Measurements from ENCODE around the gene KIF12.

The KIF12 gene

GRCh38 chr9:114140850-114141249 lies 41.8 kb upstream of the KIF12 start:
- no peaks in the 10 kb centered on the region for H3K79me2 ChIP-seq (ENCODE audit: control insufficient read depth, insufficient read depth, low read length, poor library complexity)
- no peak overlapping the region for H3K9ac ChIP-seq (ENCODE audit: low read length)
- peaks cover 3% of the 10 kb centered on the region for H3K27me3 ChIP-seq (ENCODE audit: insufficient read depth, low read length)
- no peak overlapping the region for H3K4me3 ChIP-seq (ENCODE audit: low read depth, low read length)
- no peak overlapping the region for H2BK120ac ChIP-seq (ENCODE audit: insufficient read depth, low read length, poor library complexity)
- no CpG with 5 or more reads among the region's 4 CpGs for WGBS (ENCODE audit: extremely low coverage, insufficient coverage, insufficient read length)
- H3K23ac ChIP-seq (ENCODE audit: low read length): no peak overlapping the region
- no peak overlapping the region for H3K4ac ChIP-seq (ENCODE audit: low read depth, low read length)
- H3K79me1 ChIP-seq (ENCODE audit: low read length): no peaks in the 10 kb centered on the region
- H3K14ac ChIP-seq (ENCODE audit: low read length): no peak overlapping the region
- no peak overlapping the region for H3K4me2 ChIP-seq (ENCODE audit: low read length)
- peaks cover 6% of the 10 kb centered on the region for H3K9me3 ChIP-seq (ENCODE audit: insufficient read depth, low read depth, low read length)
- H3K36me3 ChIP-seq (ENCODE audit: control insufficient read depth in 1 of 2, insufficient read depth in 2 of 2, low read length in 2 of 2): no peaks in the 10 kb centered on the region
- no peak overlapping the region for H2AFZ ChIP-seq (ENCODE audit: insufficient read depth, low read length, poor library complexity)
- H4K91ac ChIP-seq (ENCODE audit: low read depth, low read length): no peak overlapping the region
- H4K12ac ChIP-seq (ENCODE audit: low read depth, low read length): no peak overlapping the region
- no peak for DNase-seq
- H3K27ac ChIP-seq (ENCODE audit: low read depth, low read length): no peak overlapping the region
- H2AK5ac ChIP-seq (ENCODE audit: low read length): no peak overlapping the region
- H2BK12ac ChIP-seq (ENCODE audit: low read length): no peak overlapping the region
- no peak overlapping the region for H2BK5ac ChIP-seq (ENCODE audit: low read depth, low read length, poor library complexity)
- peaks cover under 1 to 2% of the 10 kb centered on the region in 2 experiments for H3K4me1 ChIP-seq (ENCODE audit: control insufficient read depth in 1 of 2, insufficient read depth in 2 of 2, low read length in 2 of 2)
- no peak overlapping the region for H4K8ac ChIP-seq (ENCODE audit: low read depth, low read length)
- H3K18ac ChIP-seq (ENCODE audit: low read length): no peak overlapping the region

GRCh38 chr9:114140401-114140800 lies 41.3 kb upstream of the KIF12 start:
- H3K9me3 ChIP-seq (ENCODE audit: insufficient read depth, low read depth, low read length): peaks cover 6% of the 10 kb centered on the region
- no peak overlapping the region for H3K27ac ChIP-seq (ENCODE audit: low read depth, low read length)
- H3K14ac ChIP-seq (ENCODE audit: low read length): no peak overlapping the region
- no CpG with 5 or more reads among the region's 2 CpGs for WGBS (ENCODE audit: extremely low coverage, insufficient coverage, insufficient read length)
- no peaks in the 10 kb centered on the region for H3K4me1 ChIP-seq (ENCODE audit: control insufficient read depth in 1 of 2, insufficient read depth in 2 of 2, low read length in 2 of 2)
- H3K27me3 ChIP-seq (ENCODE audit: insufficient read depth, low read length): peaks cover 3% of the 10 kb centered on the region
- H3K23ac ChIP-seq (ENCODE audit: low read length): no peak overlapping the region
- no peak overlapping the region for H2BK5ac ChIP-seq (ENCODE audit: low read depth, low read length, poor library complexity)
- DNase-seq: no peak
- H2AFZ ChIP-seq (ENCODE audit: insufficient read depth, low read length, poor library complexity): no peak overlapping the region
- no peak overlapping the region for H3K18ac ChIP-seq (ENCODE audit: low read length)
- no peak overlapping the region for H4K8ac ChIP-seq (ENCODE audit: low read depth, low read length)
- no peak overlapping the region for H3K4ac ChIP-seq (ENCODE audit: low read depth, low read length)
- H4K91ac ChIP-seq (ENCODE audit: low read depth, low read length): no peak overlapping the region
- H2BK120ac ChIP-seq (ENCODE audit: insufficient read depth, low read length, poor library complexity): no peak overlapping the region
- H4K12ac ChIP-seq (ENCODE audit: low read depth, low read length): no peak overlapping the region
- H3K4me2 ChIP-seq (ENCODE audit: low read length): no peak overlapping the region
- no peaks in the 10 kb centered on the region for H3K79me2 ChIP-seq (ENCODE audit: control insufficient read depth, insufficient read depth, low read length, poor library complexity)
- H3K4me3 ChIP-seq (ENCODE audit: low read depth, low read length): no peak overlapping the region
- no peaks in the 10 kb centered on the region for H3K36me3 ChIP-seq (ENCODE audit: control insufficient read depth in 1 of 2, insufficient read depth in 2 of 2, low read length in 2 of 2)
- no peaks in the 10 kb centered on the region for H3K79me1 ChIP-seq (ENCODE audit: low read length)
- H2AK5ac ChIP-seq (ENCODE audit: low read length): no peak overlapping the region
- H2BK12ac ChIP-seq (ENCODE audit: low read length): no peak overlapping the region
- H3K9ac ChIP-seq (ENCODE audit: low read length): no peak overlapping the region

DNA sequence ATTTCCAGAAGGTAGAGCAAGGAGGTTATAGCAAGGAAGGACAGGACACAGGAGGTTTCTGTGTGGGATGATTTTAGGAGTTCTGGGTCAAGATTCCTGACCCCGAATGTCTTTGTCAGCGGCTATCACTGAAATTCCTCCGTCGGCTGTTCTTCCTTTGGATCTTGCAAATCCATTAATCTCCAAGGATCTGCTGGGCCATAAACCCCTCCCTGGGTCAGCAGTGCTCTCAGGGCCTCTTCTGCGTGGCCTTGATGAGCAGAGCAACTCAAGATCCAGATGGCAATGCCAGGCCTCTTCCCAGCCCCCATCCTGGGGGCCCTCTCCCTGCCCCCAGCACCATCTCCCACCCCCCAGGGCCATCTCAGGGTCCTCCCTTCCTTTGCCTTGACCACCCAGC lies 40.0 kb upstream of the KIF12 start:
- no peak overlapping the region for H3K4me3 ChIP-seq (ENCODE audit: low read depth, low read length)
- no peak overlapping the region for H3K18ac ChIP-seq (ENCODE audit: low read length)
- no peak overlapping the region for H3K14ac ChIP-seq (ENCODE audit: low read length)
- H2BK120ac ChIP-seq (ENCODE audit: insufficient read depth, low read length, poor library complexity): no peak overlapping the region
- no CpG with 5 or more reads among the region's 5 CpGs for WGBS (ENCODE audit: extremely low coverage, insufficient coverage, insufficient read length)
- no peak overlapping the region for H2AFZ ChIP-seq (ENCODE audit: insufficient read depth, low read length, poor library complexity)
- H4K91ac ChIP-seq (ENCODE audit: low read depth, low read length): no peak overlapping the region
- no peak overlapping the region for H3K23ac ChIP-seq (ENCODE audit: low read length)
- H3K79me2 ChIP-seq (ENCODE audit: control insufficient read depth, insufficient read depth, low read length, poor library complexity): no peaks in the 10 kb centered on the region
- no peaks in the 10 kb centered on the region for H3K4me1 ChIP-seq (ENCODE audit: control insufficient read depth in 1 of 2, insufficient read depth in 2 of 2, low read length in 2 of 2)
- no peak overlapping the region for H2AK5ac ChIP-seq (ENCODE audit: low read length)
- peaks cover 6% of the 10 kb centered on the region for H3K9me3 ChIP-seq (ENCODE audit: insufficient read depth, low read depth, low read length)
- H3K4ac ChIP-seq (ENCODE audit: low read depth, low read length): no peak overlapping the region
- H3K79me1 ChIP-seq (ENCODE audit: low read length): no peaks in the 10 kb centered on the region
- H4K8ac ChIP-seq (ENCODE audit: low read depth, low read length): no peak overlapping the region
- H3K36me3 ChIP-seq (ENCODE audit: control insufficient read depth in 1 of 2, insufficient read depth in 2 of 2, low read length in 2 of 2): no peaks in the 10 kb centered on the region
- H2BK5ac ChIP-seq (ENCODE audit: low read depth, low read length, poor library complexity): no peak overlapping the region
- H3K9ac ChIP-seq (ENCODE audit: low read length): no peak overlapping the region
- DNase-seq: no peak
- H3K4me2 ChIP-seq (ENCODE audit: low read length): no peak overlapping the region
- H4K12ac ChIP-seq (ENCODE audit: low read depth, low read length): no peak overlapping the region
- no peak overlapping the region for H3K27ac ChIP-seq (ENCODE audit: low read depth, low read length)
- H2BK12ac ChIP-seq (ENCODE audit: low read length): no peak overlapping the region
- peaks cover 3% of the 10 kb centered on the region for H3K27me3 ChIP-seq (ENCODE audit: insufficient read depth, low read length)

DNA sequence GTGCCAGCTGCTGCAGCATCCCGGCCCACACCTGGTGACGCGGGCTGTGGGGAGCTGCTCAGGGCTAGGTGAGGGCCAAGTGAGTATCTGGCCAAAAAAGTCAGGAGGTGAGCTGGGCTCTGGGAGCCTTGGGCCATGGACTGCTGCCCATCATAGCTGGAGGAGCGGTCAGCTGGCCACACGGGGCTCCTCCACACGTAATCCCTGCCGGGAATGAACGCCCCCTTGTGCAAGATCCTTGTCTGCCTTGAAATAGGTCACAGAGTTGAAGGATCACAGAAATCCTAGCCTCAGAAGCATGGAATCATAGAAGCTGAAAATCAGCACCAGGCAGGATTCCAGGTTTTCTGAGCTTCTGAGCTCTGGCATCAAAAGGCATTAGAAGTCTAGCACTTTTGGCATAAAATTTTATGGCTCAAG lies 39.5 kb upstream of the KIF12 start:
- Histone ChIP-seq H2BK5ac (ENCODE audit: low read depth, low read length, poor library complexity) (no peak overlapping the region), H3K4ac (ENCODE audit: low read depth, low read length) (no peak overlapping the region), H2BK120ac (ENCODE audit: insufficient read depth, low read length, poor library complexity) (no peak overlapping the region), H3K14ac (ENCODE audit: low read length) (no peak overlapping the region), H3K18ac (ENCODE audit: low read length) (no peak overlapping the region), H4K91ac (ENCODE audit: low read depth, low read length) (no peak overlapping the region), H4K8ac (ENCODE audit: low read depth, low read length) (no peak overlapping the region), H4K12ac (ENCODE audit: low read depth, low read length) (no peak overlapping the region), H3K4me2 (ENCODE audit: low read length) (no peak overlapping the region), H3K79me2 (ENCODE audit: control insufficient read depth, insufficient read depth, low read length, poor library complexity) (no peaks in the 10 kb centered on the region), H3K79me1 (ENCODE audit: low read length) (no peaks in the 10 kb centered on the region), H3K27me3 (ENCODE audit: insufficient read depth, low read length) (peaks cover 3% of the 10 kb centered on the region), H3K9ac (ENCODE audit: low read length) (no peak overlapping the region), H3K9me3 (ENCODE audit: insufficient read depth, low read depth, low read length) (peaks cover 6% of the 10 kb centered on the region), H2AFZ (ENCODE audit: insufficient read depth, low read length, poor library complexity) (no peak overlapping the region), H3K23ac (ENCODE audit: low read length) (no peak overlapping the region), H3K36me3 (ENCODE audit: control insufficient read depth in 1 of 2, insufficient read depth in 2 of 2, low read length in 2 of 2) (no peaks in the 10 kb centered on the region), H3K27ac (ENCODE audit: low read depth, low read length) (no peak overlapping the region), H3K4me3 (ENCODE audit: low read depth, low read length) (no peak overlapping the region), H3K4me1 (ENCODE audit: control insufficient read depth in 1 of 2, insufficient read depth in 2 of 2, low read length in 2 of 2) (no peaks in the 10 kb centered on the region), H2AK5ac (ENCODE audit: low read length) (no peak overlapping the region), H2BK12ac (ENCODE audit: low read length) (no peak overlapping the region)
- WGBS (ENCODE audit: extremely low coverage, insufficient coverage, insufficient read length): no CpG with 5 or more reads among the region's 8 CpGs
- peak; percentile 73 to 89 for DNase-seq
